Activated CD8-positive, alpha-beta memory T cell treated with anti-CD3 and anti-CD28 coated beads, Interleukin-2, amount 50 U/mL, for 1 hour (primary cell): ENCODE results near the gene ATRIP.
A peak's percentile ranks its signal among the peaks of the same experiment; 100 is the strongest.
"Not testable (repeated sequence)": the region's sequence is repeated elsewhere in the genome, so short reads cannot be mapped to it uniquely, and the experiment has no call there.

ENCODE experiments used
- DNase-seq: peaks from one replicate; pipeline ENCODE4 v3.0.0-alpha.2; 2020; ENCODE audit errors: extremely low read depth

Gene ATRIP

DNA sequence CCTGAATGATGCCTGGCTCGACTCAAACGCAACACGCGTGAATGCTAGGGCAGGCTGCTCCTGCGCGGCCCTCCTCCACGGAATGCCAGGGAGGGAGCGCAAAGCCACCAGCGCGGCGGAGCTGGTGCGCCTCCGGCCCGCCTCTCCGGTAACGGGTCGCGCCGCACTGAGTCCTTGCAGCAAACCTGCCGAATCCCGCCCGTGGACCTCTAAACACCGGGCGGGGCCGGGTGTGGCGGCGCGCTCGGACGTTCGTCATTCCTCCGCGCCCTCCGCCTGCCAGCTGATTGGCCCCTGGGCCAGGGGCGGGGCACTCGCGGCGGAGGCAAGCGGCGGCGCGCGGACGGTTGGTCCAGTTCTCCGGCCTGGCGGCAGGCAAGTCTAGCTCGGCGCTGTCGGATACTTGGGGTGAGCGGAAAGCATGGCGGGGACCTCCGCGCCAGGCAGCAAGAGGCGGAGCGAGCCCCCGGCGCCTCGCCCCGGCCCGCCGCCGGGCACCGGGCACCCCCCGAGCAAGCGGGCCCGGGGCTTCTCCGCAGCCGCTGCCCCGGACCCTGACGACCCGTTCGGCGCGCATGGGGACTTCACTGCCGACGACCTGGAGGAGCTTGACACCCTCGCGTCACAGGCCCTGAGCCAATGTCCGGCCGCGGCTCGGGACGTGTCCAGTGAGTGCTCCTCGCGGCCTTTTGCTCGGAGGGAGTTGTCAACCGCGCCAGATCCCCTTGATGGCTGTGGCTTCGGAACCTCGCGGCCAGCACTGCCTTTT lies at the start of gene ATRIP:
Gene ATRIP (plus strand): TSS at position 313 of the 769 bp plus-strand sequence. CDS start 109 bp downstream, at position 422.
- peak; percentile 50 for DNase-seq

DNA sequence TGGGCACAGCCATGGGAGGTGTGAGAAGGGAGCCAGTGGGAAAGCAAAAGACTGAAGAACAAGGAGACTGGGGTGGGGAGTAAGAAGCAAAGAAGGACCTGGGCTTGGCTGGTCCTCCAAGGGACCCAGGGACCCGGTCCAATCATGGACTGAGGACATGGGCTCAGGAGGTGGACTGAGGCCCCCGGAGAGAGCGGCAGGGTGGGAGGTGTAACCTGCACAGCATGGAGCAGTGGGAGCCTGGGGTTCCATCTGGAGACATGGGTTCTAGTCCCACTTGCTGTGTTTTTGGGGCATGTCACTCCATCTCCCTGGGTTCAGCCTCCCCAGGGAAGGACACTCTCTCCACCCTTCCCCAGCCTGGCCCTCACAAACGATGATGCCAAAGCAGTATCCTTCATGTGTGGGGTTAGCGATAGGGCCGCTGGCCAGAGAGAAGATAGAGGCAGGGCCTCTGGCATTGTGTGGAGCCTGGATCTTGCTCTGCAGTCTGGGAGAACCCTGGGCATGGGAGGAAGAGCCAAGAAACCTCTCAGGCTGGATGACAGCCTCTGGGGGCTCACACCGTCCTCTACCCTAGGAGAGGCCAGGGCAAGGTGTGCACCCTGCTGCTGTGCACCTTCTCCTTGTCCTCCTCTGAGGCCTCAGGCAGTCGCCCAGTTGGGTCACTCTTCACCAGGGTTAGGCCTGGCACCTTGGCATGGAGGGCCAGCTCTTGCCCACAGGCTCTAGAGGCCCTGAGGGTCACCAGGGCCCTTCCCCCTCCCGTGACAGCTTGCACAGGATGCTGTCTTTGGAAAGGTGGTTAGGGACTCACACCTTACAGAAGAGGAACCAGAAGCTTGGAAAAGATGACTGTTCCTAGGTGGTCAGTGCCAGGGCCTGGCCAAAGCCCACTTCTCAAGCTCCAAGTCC lies 48.5 kb upstream of the ATRIP start:
- no peak for DNase-seq

DNA sequence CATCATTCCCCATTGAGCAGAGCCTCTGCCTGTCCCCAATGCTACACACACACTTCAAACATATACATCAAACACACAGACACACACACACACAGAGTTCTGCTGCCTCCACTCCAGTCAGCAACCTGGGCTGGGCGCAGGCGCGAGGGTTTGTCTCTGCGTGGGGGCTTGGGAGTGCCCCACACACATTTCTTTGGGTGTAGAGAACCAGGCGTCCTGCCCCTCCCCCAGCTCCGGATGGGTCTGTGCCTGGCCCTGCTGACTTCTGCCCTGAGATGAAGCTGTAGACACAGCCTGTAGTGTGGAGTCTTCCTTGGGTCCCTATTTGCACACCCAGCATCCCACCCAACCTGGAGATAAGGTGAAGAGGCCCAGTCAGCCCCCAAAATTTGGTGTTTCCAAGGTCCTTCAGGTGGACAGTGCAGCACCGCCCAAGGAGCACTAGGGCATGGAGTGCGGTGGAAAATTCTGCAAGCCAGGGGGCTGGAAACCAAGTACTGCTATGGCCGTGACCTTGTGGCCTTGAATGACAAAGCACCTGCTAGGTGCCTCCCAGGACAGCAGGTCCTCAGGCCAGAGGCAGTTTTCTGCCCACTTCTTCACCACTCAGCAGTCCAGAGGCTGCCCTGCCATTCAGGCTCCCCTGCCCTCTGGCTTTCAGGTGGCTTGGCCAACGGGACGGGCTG lies 47.7 kb upstream of the ATRIP start:
- no peak for DNase-seq

DNA sequence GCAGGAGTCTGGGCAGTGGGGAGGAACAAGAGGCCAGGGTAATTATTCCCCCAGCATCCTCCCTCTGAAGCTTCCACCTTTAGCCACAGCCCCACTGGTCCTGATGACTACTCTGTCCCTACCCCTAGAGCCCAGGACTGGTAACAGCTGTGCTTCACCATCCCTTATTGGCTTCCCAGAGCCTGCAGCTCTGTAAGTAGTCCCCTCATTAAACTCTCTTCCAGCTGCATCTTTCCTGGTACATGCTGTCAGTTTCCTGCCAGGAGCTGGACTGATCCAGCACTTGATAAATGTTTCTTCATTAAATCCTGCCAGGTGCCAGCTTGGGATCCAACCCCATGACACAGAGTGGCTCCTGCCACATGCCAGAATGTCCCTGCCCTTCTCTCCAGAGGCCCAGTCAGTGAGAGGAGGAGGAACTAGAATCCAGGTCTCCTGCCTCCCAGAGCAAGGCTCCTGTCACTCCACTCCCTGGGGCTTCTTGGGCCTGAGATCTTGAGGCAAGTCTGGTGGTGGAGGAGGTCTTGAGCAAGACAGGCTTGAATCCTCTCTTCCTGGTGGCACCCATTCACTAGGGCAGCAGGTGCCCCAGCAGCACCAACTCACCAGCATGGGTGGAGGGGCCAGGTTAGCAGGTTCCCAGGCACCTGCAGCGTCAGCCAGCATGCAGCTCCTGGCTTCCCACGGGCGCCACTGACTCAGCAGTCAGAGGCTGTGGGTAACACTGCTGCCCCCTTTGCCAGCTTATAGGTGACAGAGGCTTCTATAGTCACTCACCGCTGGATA lies 47.0 kb upstream of the ATRIP start:
- DNase-seq: no peak

DNA sequence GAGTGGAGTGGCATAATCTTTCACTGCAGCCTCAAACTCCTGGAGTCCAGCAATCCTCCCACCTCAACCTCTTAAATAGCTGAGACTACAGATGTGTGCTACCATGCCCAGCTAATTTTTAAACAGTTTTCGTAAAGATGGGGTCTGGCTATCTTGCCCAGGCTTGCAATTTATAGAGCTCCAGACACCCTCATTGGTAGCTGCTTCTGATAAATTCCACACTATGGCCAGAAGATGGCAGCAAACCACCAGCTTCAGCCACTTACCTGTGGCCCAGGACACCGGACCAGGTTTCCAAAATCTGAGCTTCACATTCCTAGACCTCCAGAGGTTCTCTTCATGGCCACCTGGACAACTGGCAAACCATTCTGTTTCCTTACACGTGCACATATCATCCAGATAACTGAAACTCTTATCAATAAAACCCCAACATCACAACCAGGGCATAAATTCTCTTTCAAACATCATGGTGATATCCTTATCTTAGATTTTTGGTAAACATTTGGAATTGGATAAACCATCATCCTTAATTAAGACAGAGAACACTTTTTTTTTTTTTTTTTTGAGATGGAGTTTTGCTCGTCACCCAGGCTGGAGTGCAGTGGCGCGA lies 45.6 kb upstream of the ATRIP start:
- peak; percentile 28 for DNase-seq

DNA sequence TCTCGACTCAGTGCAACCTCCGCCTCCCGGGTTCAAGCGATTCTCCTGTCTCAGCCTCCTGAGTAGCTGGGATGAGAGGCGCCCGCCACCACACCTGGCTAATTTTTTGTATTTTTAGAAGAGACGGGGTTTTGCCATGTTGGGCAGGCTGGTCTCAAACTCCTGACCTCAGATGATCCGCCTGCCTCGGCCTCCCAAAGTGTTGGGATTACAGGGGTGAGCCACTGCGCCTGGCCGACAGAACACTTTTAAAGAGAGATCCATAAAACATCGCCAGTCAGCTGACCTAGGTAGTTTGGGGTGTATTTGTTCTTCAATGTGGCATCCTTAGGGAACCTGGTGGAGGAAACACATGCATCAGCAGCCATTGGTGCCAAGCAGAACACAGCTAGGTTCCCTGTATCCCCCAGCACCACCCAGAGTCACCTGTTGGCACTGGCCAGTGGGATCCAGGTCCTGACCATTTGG lies 45.1 kb upstream of the ATRIP start:
- not testable (repeated sequence) for DNase-seq

DNA sequence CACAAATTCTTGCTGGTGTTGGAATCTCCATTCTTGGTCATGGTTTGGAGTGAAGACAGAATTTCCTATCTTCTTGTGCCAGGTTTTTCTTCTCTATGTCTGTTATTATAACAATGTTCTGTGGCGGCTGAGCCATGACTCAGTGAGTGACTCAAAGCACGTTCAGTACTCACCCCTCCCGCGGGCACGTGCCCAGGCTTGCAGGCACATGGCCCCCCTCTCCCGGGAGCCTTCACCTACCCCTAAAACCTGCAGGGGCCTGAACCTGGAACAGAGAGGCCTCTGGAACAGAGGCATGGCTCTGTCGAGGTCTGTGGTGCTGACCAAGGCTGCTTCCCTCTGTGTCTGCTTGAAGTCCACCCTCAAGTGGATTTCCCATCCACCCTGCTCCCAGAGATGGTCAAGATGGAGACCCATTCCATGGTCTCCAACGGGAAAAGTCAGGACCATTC lies 44.2 kb upstream of the ATRIP start:
- DNase-seq: no peak

DNA sequence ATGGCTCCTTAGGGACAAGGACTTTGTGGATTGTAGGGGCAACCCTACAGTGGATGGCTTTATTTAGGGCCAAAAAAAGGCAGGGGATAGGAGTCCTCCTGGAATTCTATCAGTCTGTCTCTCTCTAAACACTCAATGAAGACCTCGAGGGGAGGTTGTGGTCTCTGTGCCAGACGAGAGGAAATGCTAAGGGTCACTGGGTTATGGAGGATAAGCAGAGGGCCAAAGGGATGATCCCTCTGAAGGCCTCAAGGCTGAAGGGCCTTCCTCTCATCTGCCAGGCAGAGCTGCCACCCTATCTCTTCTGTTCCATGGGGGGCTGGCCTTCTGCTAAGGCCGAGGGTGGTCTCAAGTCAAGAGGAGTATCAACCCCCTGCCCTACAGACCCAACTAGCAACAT lies 43.6 kb upstream of the ATRIP start:
- DNase-seq: no peak

DNA sequence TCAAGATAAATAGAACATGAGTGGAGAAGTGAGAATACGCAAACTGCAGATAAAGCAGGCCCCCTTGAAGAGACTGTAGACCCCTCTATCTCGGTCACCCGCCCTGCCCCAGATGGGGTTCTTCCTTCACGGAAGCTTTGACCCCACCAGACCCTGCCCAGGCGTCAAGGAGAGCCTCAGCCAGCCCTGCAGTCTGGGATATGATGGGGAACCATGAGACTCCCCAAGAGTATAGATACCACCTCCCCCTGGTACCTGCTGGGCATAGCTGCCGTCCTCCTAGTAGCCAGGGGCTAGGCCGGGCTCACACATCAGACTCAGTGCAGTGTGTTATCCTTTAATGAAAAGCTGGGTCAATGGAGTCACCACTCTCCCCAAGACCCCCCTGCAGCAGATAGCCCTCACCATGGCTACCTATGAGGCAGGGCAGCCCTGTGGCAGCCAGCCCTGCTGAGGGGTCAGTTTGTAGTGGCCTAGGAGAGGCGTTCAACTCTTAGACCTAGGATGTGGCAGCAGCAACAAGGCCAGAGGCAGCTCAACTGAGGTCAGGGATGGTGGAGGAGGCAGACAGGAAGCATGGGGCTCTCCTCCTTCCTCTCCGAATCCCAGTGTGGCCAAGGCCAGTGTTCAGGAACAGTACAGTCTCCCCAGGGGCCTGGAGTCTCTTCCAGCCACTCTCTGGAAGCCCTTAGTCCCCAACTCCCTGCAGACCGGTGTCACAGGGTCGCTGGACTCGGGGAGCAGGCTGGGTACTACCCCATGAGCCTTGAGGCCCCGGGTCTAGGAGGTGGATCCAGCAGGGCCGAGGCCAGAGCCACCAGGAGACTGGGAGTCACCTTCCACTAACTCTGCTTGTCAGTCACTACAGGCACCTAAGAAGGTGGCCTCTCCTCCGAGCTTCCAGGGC lies 42.8 kb upstream of the ATRIP start:
- no peak for DNase-seq

DNA sequence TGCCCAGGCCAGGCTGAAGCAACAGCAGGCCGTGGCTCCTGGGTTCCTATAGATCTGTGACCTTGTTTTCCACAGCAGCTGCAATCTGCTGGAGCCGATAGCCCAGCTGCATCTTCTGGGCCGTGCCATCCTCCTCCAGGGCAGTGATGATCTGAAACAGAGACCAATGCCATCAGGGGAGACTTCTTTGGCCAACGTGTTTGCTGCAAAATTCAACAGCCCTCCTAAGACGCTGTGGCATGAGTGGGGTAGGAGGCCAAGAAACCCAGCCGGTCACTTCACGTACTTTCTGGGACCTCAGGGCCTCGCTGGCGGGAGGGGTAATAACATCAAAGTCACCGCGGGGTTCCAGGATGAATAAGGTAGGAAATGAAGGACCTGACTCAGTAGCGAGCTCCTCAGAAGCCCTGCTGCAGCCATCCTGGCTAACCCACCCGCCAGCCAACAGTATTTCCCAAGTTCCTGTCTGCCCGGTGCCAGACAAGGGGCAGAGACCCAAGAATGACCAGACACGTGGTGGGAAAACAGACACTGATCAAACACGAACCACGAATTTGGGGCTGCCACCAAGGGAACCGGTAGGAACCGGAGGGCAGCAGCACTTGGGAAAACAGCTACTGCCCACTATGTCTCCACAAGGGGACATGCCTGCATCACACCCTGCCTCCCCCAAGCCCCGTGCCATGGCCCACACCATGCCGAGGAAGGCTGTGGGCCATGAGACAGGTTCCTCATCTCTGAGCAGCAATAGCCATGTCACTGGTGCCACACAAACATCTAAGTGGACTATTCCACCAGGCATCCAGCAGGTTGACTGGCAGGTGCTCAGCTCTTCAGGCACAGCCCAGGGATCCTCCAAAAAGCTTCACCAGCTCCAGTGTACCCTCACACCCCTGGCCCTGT lies 41.8 kb upstream of the ATRIP start:
- no peak for DNase-seq

DNA sequence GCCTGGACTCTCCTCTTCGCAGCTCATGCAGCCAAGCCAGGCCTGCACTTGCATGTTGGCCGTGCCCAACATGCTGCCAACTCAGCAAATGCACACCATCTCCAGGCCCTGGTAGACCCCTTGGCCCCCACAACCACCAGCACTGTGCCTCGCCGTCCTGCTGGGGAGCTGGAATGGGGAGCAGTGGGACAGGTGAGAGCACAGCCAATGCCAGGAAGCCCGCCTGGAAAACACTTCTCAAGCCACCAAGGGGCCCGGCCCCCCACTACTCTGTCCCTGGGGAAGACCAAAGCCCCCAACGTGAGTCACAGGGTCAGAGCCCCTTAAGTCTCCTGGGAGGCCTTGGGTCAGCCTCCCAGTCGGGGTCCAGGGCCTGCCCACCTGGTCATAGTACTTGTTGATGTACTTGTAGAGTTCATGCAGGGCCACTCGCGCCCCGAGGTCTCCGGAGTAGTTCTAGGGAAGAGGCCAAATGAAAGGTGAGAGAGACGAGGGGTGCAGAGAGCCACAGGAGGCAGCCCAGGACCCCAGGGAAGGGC lies 41.1 kb upstream of the ATRIP start:
- DNase-seq: no peak

DNA sequence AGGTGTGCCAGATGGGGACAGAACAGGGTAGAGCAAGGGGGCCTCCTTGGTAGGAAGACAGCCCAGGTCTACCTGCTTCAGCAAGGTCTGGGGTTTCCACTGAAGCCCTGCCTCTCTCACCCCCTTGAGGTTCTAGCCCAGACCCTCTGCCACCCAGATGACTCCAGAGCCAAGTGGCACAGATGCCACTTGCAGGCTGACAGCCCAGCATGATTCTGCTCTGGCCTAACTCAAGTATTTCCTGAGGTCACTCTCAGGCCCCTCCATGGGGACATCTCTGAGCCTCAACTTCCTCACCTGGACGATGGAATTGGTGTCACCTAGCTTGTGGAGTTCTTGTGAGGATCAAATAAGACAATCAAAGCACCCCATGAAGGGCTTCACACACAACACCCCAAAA lies 40.6 kb upstream of the ATRIP start:
- DNase-seq: no peak

DNA sequence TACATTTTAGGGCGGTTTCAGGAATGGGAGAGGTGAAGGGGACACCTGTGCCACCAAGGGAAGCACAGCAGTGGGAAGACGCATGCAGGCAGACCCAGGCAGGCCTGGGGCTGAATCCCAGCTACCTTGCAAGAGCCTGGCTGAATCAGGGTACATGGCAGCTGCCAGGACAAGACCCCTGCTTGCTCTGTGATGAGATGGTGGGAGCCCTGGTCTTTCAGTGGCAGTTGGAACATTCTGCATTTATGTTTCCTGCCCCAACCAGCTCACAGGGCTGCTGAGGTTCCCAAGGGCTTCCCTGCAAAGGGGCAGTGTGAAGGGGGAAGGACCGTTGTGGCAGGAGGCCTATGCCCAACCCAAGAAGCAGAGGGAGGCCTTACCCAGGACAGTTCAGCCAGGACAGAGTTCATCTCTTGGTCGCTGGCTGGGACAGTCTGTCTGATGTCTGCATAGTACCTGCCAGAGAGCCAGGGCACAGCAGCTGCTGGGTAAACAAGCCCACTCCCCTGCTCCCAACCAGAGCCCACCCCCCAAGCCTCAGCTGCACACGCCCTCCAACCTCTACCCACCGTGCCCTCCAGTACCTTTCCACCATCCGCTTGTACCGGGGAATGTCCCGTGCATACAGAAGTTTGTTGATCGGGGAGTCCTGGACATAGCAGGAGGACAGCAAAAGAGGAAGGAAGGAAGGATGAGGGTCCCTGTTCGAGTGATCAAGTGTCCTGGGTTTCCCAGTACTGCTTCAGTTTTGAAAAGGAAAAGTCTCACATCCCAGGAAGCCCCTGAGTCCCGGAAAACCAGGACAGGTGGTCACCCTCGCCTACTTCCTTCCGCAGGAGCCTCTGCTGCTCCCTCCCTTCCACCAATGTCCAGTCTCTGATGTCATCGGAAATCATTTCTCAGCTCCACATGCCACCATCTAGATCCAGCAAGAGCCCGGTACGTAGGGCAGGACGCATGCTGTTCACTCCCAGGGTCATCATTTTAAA lies 39.8 kb upstream of the ATRIP start:
- no peak for DNase-seq

DNA sequence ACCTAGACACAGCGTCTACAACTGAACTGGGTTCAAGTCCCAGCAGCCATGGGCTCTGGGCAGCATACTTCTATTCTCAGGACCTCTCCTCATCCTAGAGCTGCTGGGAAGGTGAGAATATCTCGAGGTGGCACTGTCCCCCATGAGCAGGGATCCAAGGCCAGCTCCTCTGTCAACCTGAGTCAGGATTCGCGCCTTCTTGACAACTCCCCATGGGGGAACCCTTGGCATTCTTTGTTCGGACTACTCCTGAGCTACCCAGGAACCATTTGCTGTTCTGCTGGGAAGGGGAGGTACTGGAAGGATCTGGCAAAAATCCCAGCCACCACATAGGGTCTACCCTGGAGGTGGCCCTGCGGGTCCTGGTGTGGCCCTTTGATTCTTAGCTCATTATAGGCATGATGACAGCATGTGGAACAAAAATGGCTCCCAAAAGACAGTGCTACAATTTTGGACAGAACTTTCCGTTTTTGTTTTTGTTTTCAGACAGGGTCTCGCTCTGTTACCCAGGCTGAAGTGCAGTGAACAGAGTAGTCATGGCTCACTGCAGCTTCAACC lies 38.9 kb upstream of the ATRIP start:
- DNase-seq: no peak

DNA sequence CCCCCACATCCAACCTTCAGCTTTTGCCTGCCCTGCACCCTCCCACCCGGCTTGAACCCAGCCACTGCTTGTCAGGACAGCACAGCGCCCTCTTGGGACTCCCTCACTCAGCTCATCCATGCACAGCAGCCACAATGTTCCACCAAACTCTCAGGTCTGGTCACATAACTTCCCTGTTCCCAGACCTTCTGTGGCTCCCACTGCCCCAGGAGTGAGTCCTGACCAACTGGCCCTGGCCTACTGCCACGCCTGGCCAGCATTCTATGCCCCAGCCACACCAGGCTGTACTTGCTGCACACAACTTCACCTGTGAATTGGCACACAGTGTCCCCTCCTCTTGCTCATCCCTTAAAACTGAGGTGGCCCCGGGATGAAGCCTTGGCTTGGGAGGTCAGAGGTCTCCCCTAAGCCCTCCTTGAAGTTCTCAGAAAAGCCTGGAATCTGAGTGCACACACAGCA lies 37.7 kb upstream of the ATRIP start:
- no peak for DNase-seq

DNA sequence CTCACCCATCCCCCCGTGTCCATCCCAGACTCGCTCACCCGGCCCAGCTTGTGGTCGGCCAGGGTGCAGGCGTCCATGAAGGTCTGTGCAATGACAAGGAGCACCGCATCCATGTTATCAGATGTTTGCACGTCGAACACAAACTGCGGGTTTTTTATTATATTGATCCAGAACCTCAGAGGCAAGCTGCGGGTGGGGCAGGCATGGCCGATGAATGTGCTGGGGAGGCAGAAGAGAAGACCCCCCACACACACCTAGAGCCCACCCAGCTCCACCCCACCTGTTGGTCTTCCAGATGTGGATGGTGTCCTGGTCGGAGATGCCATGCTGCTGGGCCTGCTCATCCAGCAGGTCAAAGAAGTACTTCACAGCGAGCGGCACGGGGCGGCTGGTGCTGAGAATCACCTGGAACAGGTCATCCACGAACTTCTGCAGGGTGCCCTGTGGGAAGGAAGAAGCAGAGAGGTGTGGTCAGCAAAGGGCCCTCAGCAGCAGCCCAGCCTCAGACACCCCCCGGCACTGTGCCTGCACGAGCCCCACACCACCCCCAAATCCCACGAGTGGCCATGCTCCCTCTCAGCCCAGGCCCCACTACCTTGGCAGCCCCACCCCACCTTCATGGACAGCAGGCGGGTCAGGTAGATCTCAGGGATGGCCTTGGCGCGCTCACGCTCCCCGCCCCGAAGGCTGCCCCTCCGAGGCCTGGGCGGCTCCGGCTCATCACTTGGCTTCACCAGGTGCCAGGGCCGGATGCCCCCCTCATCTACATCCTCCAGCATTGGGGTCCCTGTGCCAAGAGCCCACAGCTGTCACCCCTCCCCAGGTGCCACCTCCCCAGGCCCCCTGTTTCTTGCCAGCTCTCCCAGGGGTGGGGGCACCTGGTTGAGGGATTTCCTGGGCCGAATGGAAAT lies 37.0 kb upstream of the ATRIP start:
- DNase-seq: no peak
